NCI-H2029 (cell line): Measurements from ENCODE around the gene SLC1A3.

Source experiments
- DNase-seq: peaks from one replicate; lab custom pipeline; 2025; lab: John Stamatoyannopoulos, UW

The SLC1A3 gene

GRCh38 chr5:36685631-36686288 lies 79.4 kb downstream of the SLC1A3 start:
- no peak for DNase-seq

- no peak for DNase-seq
These were observed 80.5 kb downstream of the SLC1A3 start for GRCh38 chr5:36686881-36687280.

- no peak for DNase-seq
These were observed 82.3 kb downstream of the SLC1A3 start for GRCh38 chr5:36688722-36689121.

GRCh38 chr5:36689225-36689624 lies 82.8 kb downstream of the SLC1A3 start:
- DNase-seq = no peak

- peak; percentile 13 for DNase-seq
These were observed 83.9 kb downstream of the SLC1A3 start for GRCh38 chr5:36690041-36690961.

- DNase-seq = no peak
These were observed 84.8 kb downstream of the SLC1A3 start for GRCh38 chr5:36691226-36691625.

GRCh38 chr5:36691696-36692371 lies 85.4 kb downstream of the SLC1A3 start:
- DNase-seq = no peak

- DNase-seq = no peak
These were observed 86.7 kb downstream of the SLC1A3 start for GRCh38 chr5:36692791-36693763.

- no peak for DNase-seq
These were observed 87.9 kb downstream of the SLC1A3 start for GRCh38 chr5:36694351-36694750.

- DNase-seq = peak; percentile 9
These were observed 89.8 kb downstream of the SLC1A3 start for GRCh38 chr5:36696059-36696673.

- DNase-seq = no peak
These were observed 91.6 kb downstream of the SLC1A3 start for GRCh38 chr5:36698031-36698430.

GRCh38 chr5:36701085-36701698 lies 94.8 kb downstream of the SLC1A3 start:
- no peak for DNase-seq

- no peak for DNase-seq
These were observed 96.9 kb downstream of the SLC1A3 start for GRCh38 chr5:36703245-36703860.

GRCh38 chr5:36704131-36704530 lies 97.7 kb downstream of the SLC1A3 start:
- no peak for DNase-seq

GRCh38 chr5:36705055-36705454 lies 98.6 kb downstream of the SLC1A3 start:
- DNase-seq = no peak

GRCh38 chr5:36706662-36707061 lies 100.3 kb downstream of the SLC1A3 start:
- DNase-seq = no peak

- DNase-seq = no peak
These were observed 102.6 kb downstream of the SLC1A3 start for GRCh38 chr5:36708996-36709395.

GRCh38 chr5:36710039-36710438 lies 103.6 kb downstream of the SLC1A3 start:
- DNase-seq = no peak

- no peak for DNase-seq
These were observed 106.3 kb downstream of the SLC1A3 start for GRCh38 chr5:36712706-36713105.

GRCh38 chr5:36713541-36713940 lies 107.1 kb downstream of the SLC1A3 start:
- no peak for DNase-seq
